GM21825 (cell line): ENCODE results near the gene LAPTM5.
A peak's percentile ranks its signal among the peaks of the same experiment; 100 is the strongest.

Source experiments
- ATAC-seq: cut with Tn5 transposase; IDR thresholded peaks from one replicate; pipeline ENCODE4 v1.9.1; 2021; ENCODE audit warnings: mild to moderate bottlenecking, moderate library complexity; ENCODE audit not compliant: unreplicated experiment

LAPTM5 gene

GRCh38 chr1:30731109-30731805 is 26.3 kb downstream of the LAPTM5 start:
- no peak for ATAC-seq

GRCh38 chr1:30730346-30731108 is 27.0 kb downstream of the LAPTM5 start:
- no peak for ATAC-seq

- no peak for ATAC-seq
These were observed 27.7 kb downstream of the LAPTM5 start for GRCh38 chr1:30729901-30730300.

- no peak for ATAC-seq
These were observed 28.5 kb downstream of the LAPTM5 start for GRCh38 chr1:30728832-30729638.

- no peak for ATAC-seq
These were observed 29.2 kb downstream of the LAPTM5 start for GRCh38 chr1:30728340-30728739.

- no peak for ATAC-seq
These were observed 29.8 kb downstream of the LAPTM5 start for GRCh38 chr1:30727824-30728223.

- ATAC-seq: no peak
These were observed 30.5 kb downstream of the LAPTM5 start for GRCh38 chr1:30726773-30727684.

- ATAC-seq: no peak
These were observed 31.3 kb downstream of the LAPTM5 start for GRCh38 chr1:30726236-30726635.

GRCh38 chr1:30725450-30726095 is 32.0 kb downstream of the LAPTM5 start:
- ATAC-seq: no peak

- ATAC-seq: no peak
These were observed 32.7 kb downstream of the LAPTM5 start for GRCh38 chr1:30724655-30725421.

- no peak for ATAC-seq
These were observed 33.4 kb downstream of the LAPTM5 start for GRCh38 chr1:30724175-30724574.

- no peak for ATAC-seq
These were observed 34.2 kb downstream of the LAPTM5 start, which contains the start of gene MATN1 for GRCh38 chr1:30723331-30723755. Gene MATN1 (minus strand): TSS chr1:30723585. CDS start chr1:30723551, 34 bp downstream.

- ATAC-seq: no peak
These were observed 35.6 kb downstream of the LAPTM5 start for GRCh38 chr1:30721812-30722537.

GRCh38 chr1:30721341-30721793 is 36.2 kb downstream of the LAPTM5 start:
- no peak for ATAC-seq

GRCh38 chr1:30720271-30721223 is 37.0 kb downstream of the LAPTM5 start:
- no peak for ATAC-seq

GRCh38 chr1:30719406-30720270 is 37.9 kb downstream of the LAPTM5 start:
- peak; percentile 0 for ATAC-seq
